Measurements from ENCODE around the gene VIPR2.

Gene VIPR2

GRCh38 chr7:159066816-159067575, 77.7 kb downstream of the VIPR2 start:
- no peak for DNase-seq (ENCODE audit: low spot score)

- no peak for DNase-seq (ENCODE audit: low spot score)
Measured at GRCh38 chr7:159065852-159066480, 78.7 kb downstream of the VIPR2 start.

- no peak for DNase-seq (ENCODE audit: low spot score)
Measured at GRCh38 chr7:159064816-159065510, 79.7 kb downstream of the VIPR2 start.

GRCh38 chr7:159064121-159064815, 80.4 kb downstream of the VIPR2 start:
- no peak for DNase-seq (ENCODE audit: low spot score)

GRCh38 chr7:159063046-159063840, 81.4 kb downstream of the VIPR2 start:
- DNase-seq (ENCODE audit: low spot score), result no peak

GRCh38 chr7:159062569-159062968, 82.1 kb downstream of the VIPR2 start:
- DNase-seq (ENCODE audit: low spot score), result no peak

GRCh38 chr7:159061674-159062212, 82.9 kb downstream of the VIPR2 start:
- no peak for DNase-seq (ENCODE audit: low spot score)

GRCh38 chr7:159061209-159061608, 83.5 kb downstream of the VIPR2 start:
- DNase-seq (ENCODE audit: low spot score), result no peak

- DNase-seq (ENCODE audit: low spot score), result no peak
Measured at GRCh38 chr7:159060440-159060839, 84.2 kb downstream of the VIPR2 start.

GRCh38 chr7:159059629-159060028, 85.0 kb downstream of the VIPR2 start:
- no peak for DNase-seq (ENCODE audit: low spot score)

- no peak for DNase-seq (ENCODE audit: low spot score)
Measured at GRCh38 chr7:159057647-159058046, 87.0 kb downstream of the VIPR2 start.

- no peak for DNase-seq (ENCODE audit: low spot score)
Measured at GRCh38 chr7:159056737-159057136, 87.9 kb downstream of the VIPR2 start.

GRCh38 chr7:159051916-159052315, 92.8 kb downstream of the VIPR2 start:
- no peak for DNase-seq (ENCODE audit: low spot score)

GRCh38 chr7:159050704-159051103, 94.0 kb downstream of the VIPR2 start:
- no peak for DNase-seq (ENCODE audit: low spot score)

- no peak for DNase-seq (ENCODE audit: low spot score)
Measured at GRCh38 chr7:159049266-159050025, 95.2 kb downstream of the VIPR2 start.

- no peak for DNase-seq (ENCODE audit: low spot score)
Measured at GRCh38 chr7:159048656-159049055, 96.0 kb downstream of the VIPR2 start.

GRCh38 chr7:159047536-159047935, 97.1 kb downstream of the VIPR2 start:
- DNase-seq (ENCODE audit: low spot score), result no peak

GRCh38 chr7:159046300-159046699, 98.4 kb downstream of the VIPR2 start:
- DNase-seq (ENCODE audit: low spot score), result no peak

GRCh38 chr7:159045839-159046238, 98.8 kb downstream of the VIPR2 start:
- DNase-seq (ENCODE audit: low spot score), result no peak

- no peak for DNase-seq (ENCODE audit: low spot score)
Measured at GRCh38 chr7:159042581-159043101, 102.0 kb downstream of the VIPR2 start.

Data from hematopoietic multipotent progenitor cell treated with erythropoietin and hydrocortisone succinate and interleukin-3 and kit ligand, for 15 days (in vitro differentiated cells).